EL (cell line): Measurements from ENCODE around the gene LDLRAD4.
"Not testable (repeated sequence)": the region's sequence is repeated elsewhere in the genome, so short reads cannot be mapped to it uniquely, and the experiment has no call there.

Source experiments
- DNase-seq: peaks from one replicate; pipeline ENCODE4 v3.0.0-alpha.2; 2016

The LDLRAD4 gene

DNA sequence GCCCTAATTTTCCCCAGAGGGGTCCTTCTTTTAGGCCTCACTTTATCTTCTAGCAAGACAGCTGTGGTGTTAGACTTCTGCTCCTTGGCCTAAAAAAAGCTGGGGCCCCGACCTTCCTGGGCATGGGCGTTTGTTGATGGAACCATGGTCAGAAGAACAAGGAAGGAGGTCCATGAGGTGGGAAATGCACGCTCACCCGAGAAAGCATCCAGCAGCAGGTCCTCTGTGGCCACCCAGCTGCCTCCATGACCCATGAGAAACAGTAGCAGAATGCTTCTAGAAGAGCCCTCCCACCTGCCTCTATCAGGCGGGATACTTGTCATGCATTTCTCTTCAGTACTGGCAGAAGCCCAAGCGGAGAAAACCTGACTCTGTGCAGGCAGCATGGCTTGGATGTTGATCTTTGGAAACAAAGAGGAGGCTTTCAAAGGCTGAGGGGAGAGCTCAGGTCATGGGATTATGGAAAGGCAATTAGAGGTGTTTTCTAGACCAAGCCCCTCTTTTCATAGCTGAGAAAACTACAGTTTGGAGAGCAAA, 258.7 kb downstream of the LDLRAD4 start:
- no peak for DNase-seq

- DNase-seq = no peak
Observed at GRCh38 chr18:13480571-13481255, 262.2 kb downstream of the LDLRAD4 start.

- no peak for DNase-seq
Observed at GRCh38 chr18:13481331-13481730, 262.8 kb downstream of the LDLRAD4 start.

DNA sequence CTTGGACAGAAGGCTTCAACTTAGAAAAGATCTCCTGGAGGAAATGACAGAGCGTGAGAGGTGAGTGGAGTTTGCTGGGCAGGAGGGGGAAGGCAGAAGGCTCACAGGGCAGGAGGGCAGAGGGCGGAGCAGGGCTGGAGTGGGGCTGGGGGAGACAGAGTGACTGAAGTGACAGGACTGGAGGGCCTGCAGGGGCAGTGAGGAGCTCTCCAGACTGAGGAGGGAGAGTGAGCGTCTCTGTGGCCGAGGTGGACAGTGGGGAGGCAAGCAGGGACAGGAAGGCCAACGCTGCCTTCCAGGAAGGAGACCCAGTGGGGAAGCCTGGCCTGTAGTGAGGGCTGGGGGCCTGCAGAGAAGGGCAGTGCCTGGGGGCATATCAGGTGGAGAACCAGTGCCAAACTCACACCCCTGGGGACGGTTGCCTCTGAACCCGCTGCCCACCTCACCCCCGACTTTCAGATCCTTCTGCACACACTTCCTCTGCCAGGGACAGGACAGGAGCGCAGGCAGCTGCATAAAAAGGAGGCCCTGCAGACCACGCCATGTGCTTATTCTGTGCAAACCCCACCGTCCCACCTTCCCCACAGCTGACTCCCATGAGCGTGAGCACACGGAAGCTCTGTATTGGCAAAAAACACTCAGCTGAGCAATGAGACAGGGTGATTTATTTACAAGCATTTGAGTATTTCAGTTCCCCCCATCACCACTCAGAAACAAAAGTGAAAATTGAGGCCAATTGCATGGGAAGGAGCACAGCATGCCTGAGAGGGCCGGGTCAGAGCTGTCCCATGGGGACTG, 263.5 kb downstream of the LDLRAD4 start:
- DNase-seq = no peak

GRCh38 chr18:13482618-13482945, 264.0 kb downstream of the LDLRAD4 start:
- DNase-seq = no peak

GRCh38 chr18:13483316-13484270, 265.0 kb downstream of the LDLRAD4 start:
- no peak for DNase-seq

DNA sequence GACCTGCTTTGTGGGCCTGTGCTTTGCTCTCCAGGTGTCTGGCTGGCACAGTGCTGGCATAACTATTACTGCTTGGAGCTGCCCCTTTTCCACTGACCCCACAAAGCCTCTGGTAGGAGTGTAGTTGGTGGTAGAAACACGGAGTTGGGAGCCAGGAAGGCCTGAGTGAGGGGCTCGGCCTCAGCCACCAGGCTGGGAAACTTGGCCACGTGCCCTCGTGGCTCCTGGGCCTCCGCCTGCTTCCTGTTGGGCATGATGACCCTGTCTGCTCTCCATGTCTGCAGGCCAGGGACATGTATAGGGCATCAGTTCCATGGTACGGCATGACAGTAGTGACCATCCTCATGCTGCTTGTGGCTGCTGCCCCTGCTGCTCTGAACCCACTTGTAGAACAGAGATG, 266.6 kb downstream of the LDLRAD4 start:
- no peak for DNase-seq

DNA sequence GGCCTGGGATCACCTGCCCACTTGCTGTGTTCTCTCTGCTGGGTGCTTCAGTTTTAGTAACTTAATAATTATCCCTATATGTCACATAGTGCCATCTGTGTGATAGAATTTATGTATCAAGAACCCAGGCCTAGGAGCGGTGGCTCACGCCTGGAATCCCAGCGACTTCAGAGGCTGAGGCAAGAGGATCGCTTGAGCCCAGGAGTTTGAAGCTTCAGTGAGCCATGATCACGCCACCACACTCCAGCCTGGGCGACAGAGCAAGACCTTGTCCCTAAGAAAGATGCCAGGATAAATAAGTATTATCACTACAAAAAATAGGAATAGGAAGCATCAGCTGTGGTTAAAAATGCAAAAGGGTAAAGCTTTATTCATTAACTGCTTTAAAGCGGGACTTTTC, 267.0 kb downstream of the LDLRAD4 start:
- DNase-seq = no peak

GRCh38 chr18:13486284-13486683, 267.7 kb downstream of the LDLRAD4 start:
- no peak for DNase-seq

GRCh38 chr18:13486686-13487085, 268.1 kb downstream of the LDLRAD4 start:
- no peak for DNase-seq

- no peak for DNase-seq
Observed at GRCh38 chr18:13487237-13487636, 268.7 kb downstream of the LDLRAD4 start.

DNA sequence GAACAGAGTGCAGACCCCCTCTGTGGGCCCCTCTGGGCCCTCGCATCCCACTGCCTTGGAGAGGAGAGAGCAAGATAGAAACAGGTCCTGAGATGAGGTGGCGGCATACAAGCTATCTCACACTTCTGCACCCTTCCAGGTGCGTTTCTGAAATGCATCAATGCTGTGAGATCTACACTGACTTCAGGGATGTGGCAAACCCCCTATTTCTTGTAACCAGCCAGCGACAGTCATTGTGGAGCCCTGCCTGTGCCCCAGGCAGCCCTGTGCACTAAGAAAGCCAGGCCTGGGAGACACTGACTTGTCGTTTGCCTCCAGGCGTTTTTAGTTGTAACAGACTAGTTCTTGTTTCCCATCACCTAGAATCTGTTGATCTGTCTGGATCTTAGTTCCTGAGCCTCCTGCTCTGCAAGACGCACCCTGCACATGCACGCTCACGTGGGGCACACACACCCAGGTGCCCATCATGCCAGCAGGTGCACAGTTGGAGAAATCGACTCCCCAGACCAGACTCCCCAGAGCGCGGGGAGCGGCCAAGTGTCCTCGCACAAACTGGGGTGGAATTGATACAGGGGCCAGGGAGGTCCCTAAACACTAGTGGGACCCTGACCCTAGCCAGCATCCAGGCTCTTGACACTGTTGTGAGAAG, 269.8 kb downstream of the LDLRAD4 start:
- DNase-seq = no peak

- DNase-seq = not testable (repeated sequence)
Observed at GRCh38 chr18:13489303-13489702, 270.7 kb downstream of the LDLRAD4 start.

GRCh38 chr18:13491138-13491537, 272.6 kb downstream of the LDLRAD4 start:
- DNase-seq = no peak

DNA sequence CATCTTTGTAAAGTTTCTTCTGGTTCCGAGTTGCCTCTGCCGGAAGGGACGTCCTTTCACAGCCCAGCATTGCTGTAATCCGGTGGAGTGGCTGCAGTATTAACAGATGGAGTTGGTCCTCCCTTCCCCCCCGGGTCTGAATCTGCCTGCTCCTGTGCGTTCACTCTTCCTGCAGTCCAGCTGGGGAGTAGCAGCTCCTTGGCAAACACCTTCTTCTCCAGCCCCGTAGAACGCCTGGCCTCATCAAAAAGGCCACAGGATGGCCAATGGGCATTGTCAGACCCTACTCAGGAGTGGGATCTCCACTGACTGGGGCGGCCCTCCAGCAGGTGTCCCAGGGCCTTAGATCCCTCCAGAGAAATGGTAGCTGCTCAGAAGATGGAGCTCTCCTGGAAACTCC, 273.8 kb downstream of the LDLRAD4 start:
- no peak for DNase-seq

DNA sequence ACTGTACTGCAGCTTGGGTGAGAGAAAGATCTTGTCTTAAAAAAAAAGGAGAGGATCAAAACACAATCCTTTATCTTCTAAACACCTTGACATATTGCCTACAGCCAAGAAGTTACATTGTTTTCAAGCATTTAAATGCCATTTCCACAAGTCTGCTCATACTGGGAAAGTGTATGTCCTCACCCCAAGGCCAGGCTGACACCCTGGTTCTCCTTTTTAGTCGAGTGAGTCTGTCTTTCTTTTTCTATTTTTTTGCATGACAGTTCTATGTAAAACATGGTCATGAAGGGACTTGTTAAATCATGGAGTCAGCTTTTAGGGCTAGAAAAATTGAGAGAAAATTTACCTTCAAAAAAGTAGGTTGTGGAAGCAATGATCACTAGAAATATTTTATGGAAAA, 274.5 kb downstream of the LDLRAD4 start:
- no peak for DNase-seq

DNA sequence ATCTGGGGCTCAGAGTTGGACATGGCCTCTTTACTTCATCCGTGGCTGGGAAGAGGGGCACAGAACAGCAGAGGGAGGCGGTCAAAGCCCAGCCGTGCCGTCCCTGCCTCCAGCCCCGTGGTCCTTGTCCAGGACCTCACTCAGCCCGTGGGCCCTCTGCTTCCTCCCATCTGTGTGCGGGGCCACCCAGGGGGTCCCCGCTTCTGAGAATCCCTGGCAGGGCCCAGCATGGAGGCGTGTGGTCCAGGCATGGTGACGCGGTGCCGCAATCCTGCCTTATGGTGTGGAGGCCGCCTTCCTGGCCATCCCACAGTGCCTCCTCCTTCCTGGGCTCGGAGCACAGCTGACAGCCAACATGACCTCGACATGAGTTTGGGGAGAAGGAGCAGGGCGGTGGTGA, 275.2 kb downstream of the LDLRAD4 start:
- no peak for DNase-seq

GRCh38 chr18:13494871-13495445, 276.4 kb downstream of the LDLRAD4 start:
- DNase-seq = no peak

GRCh38 chr18:13495961-13496360, 277.4 kb downstream of the LDLRAD4 start:
- DNase-seq = no peak

DNA sequence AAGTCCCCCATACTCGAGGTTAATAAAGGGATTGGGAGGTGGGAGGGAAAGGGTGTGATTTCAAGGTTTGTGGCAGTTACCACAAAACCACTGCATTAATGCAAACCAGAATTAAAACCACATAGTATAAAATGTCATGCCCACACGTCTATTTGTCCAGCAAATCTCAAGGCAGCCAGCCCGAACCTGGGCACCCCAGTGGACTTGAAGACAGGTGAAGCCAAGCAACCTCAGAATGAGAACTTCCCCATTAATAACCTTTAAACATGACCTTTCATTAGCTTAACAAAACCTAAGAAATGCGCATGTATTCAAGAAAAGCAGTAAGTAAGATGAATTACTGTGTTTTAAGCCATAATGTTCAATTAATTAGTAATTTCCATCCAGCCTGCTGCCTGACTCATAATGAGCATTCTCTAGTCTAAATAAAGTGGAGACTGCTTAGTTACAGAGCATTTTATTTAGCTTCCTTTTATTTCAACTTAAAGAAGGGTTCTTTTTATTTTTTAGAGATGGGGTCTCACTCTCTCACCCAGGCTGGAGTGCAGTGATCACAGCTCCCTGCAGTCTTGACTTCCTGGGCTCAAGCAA, 278.2 kb downstream of the LDLRAD4 start:
- no peak for DNase-seq

GRCh38 chr18:13499803-13500202, 281.2 kb downstream of the LDLRAD4 start:
- DNase-seq = no peak
